Ovary (tissue), 3 donors: ENCODE results near the gene TAPBP.

ENCODE experiments used
- EP300 ChIP-seq: sonication (generic); formaldehyde crosslinking; IDR thresholded peaks from one replicate; pipeline ENCODE4 v1.6.1; 2017; ENCODE audit warnings: antibody characterized with exemption
- POLR2A ChIP-seq: fragments of 450-650 bp; IDR thresholded peaks from one replicate; pipeline ENCODE4 v1.6.1; 2017; ENCODE audit warnings: antibody characterized with exemption, mild to moderate bottlenecking, moderate library complexity
- TF ChIP-seq, protein P1 (sequence below), 3 donors: fragments of 450-650 bp in 2 of 3; fragments of 200-600 bp in 1 of 3; IDR thresholded peaks; one replicate each; pipeline versions ENCODE4 v1.5.1 to v1.8.0; 2016 to 2022; ENCODE audit warnings: antibody characterized with exemption in 3 of 3, mild to moderate bottlenecking in 1 of 3
- donor health status: DM: no; HTN: no; CAD: no.

DNA sequence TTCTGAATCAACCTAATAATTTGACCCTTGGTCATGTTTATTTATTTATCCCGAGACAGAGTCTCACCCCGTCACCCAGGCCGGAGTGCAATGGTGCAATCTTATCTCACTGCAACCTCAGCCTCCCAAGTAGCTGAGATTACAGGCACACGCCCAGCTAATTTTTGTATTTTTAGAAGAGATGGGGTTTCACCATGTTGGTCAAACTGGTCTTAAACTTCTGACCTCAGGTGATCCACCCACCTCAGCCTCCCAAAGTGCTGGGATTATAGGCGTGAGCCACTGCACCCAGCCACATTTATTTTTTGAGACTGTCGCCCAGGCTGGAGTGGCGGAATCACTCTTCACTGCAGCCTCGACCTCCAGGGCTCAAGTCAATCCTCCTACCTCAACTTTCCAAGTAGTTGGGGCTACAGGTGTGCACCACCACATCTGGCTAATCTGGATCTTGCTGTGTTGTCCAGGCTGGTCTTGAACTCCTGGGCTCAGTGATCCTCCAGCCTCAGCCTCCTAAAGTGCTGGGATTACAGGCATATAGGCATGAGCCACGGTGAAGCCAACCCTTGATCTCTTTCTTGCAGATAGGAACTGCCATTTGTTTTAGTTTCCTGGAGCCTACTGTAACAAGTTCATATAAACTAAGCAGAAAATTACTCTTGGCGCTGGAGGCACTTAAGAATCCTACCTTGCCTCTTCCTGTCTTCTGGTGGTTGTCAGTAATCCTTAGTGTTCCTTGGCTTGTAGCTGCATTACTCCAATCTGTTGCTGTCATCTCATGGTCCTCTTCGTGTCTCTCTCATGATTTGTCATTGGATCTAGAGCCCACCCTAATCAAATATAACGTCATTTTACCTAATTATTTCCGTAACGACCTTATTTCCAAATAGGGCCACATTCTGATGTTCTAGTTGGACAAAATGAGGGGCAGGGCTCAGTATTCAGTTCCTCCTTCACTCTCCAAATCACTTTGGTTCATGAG, 39.7 kb downstream of the TAPBP start:
- TF ChIP-seq, protein P1, sequence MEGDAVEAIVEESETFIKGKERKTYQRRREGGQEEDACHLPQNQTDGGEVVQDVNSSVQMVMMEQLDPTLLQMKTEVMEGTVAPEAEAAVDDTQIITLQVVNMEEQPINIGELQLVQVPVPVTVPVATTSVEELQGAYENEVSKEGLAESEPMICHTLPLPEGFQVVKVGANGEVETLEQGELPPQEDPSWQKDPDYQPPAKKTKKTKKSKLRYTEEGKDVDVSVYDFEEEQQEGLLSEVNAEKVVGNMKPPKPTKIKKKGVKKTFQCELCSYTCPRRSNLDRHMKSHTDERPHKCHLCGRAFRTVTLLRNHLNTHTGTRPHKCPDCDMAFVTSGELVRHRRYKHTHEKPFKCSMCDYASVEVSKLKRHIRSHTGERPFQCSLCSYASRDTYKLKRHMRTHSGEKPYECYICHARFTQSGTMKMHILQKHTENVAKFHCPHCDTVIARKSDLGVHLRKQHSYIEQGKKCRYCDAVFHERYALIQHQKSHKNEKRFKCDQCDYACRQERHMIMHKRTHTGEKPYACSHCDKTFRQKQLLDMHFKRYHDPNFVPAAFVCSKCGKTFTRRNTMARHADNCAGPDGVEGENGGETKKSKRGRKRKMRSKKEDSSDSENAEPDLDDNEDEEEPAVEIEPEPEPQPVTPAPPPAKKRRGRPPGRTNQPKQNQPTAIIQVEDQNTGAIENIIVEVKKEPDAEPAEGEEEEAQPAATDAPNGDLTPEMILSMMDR (IDR thresholded peaks at IDR 0.05) = no peak
- TF ChIP-seq POLR2A (no peak), EP300 (no peak)
